Measurements from ENCODE around the gene SLC9C1.
"Not testable (repeated sequence)": the region's sequence is repeated elsewhere in the genome, so short reads cannot be mapped to it uniquely, and the experiment has no call there.

Gene SLC9C1

DNA sequence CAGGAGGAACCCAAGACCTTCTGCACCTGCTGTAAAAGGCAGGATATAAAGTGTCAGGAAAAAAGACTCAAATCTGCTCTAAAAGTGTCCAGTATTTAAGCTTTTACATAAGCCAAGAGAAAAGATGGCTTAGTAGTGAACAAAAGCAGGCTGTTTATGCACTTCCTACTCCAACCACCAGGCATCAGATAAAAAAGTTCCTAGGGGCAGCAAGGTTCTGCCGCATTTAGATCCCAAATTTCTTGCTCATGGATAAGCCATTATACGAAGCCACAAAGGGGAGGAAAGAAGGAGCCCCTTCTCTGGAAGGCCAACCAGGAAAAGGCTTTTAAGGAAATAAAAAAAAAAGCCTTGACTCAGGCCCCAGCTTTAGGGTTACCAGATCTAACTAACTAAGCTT lies 10.6 kb upstream of the SLC9C1 start:
- no peak for DNase-seq

DNA sequence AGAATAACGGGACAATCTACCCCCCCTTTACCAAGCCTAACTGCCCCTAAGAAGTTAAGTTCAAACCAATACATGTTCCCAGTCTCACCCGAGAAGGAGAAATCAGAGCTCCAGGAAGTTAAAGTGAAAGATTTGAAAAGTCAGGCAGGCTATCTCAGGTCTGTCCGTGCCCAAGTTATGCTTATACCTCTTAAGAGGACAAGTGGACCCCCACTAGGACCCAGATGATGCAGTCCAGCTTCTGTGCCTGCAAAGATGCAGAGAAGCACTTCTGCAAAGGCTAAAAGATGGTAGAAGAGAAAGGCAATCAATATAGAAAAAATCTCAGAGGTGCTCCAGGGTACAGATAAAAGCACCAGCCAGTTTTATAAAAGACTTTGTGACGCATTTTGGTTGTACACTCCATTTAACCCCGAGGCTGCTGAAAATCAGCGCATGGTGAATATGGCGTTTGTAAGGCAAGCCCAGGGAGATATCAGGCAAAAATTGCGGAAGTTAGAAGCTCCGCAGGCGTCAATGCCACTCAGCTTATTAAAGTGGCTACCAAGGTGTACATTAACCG lies 9.8 kb upstream of the SLC9C1 start:
- no peak for DNase-seq

DNA sequence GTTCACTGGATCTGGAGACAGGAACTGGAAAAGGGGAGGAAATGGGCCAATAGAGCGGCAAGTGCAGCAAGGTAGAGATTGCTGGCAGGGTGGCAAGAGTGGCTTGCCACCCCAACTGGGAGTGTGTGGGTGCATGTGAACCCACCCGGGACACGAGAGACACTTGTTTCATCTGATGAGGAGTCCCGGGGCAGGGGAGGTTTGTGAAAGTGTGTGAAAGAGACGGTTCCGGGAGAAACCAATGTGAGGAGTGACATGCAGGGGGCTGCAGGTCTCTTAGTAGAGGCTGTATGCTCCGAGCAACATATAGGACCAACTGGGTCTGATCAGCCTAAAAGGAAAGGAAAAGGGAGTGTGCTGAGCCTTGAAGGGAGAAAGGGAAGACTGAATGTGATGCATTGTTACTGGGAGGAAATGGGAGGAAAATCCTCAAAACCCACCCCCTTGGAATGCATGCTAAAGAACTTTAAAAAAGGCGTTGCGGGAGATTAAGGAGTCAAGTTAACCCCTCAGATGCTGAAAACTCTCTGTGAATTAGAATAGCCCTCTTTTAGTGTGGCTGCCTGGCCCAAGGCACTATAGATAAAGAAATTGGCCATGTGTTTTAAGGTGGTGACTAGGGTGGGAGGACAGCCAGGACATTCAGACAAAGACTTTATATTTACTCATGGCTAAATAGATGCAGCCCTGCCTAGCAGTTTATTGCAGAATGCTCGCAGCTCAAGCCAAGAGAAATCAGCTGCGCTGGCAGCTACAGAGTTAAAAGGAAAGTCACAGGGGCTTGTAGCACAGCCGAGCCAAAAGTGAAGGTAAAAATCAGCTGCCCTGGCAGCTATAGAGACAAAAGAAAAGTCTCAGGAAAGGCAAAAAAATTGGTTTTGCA lies 9.1 kb upstream of the SLC9C1 start:
- no peak for DNase-seq

DNA sequence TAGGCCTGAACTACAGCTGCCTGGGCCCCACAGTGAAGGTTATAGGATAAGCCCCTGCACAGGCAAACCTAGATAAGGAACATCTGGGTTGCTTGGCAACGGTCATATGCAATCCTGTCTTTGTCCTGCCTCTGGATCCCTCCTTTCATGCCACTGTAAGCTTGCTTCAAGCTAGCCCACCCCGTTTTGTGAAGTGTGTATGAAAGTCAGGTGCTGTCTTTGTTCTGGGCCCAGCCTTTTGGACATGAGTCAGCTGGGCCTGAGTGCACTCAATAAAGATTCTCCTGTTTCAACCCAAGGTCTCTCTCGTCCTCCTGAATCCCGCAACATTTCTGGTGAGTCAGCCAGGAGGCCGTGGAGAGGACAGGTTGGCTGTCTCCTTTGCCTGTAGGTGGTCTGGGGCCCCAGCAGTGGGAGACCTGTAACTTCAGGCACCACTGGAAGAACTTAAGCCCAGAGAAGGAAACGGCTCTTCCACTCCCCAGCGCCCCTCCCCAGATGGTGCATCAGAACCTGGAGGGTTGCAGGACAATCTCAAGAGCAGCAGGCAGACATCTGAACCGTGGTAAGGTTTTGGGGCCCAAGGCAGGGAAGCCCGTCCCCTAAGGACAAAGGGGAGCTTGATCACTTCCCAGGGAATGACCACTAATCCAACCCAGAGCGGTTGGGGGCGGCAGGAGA lies 8.3 kb upstream of the SLC9C1 start:
- no peak for DNase-seq

DNA sequence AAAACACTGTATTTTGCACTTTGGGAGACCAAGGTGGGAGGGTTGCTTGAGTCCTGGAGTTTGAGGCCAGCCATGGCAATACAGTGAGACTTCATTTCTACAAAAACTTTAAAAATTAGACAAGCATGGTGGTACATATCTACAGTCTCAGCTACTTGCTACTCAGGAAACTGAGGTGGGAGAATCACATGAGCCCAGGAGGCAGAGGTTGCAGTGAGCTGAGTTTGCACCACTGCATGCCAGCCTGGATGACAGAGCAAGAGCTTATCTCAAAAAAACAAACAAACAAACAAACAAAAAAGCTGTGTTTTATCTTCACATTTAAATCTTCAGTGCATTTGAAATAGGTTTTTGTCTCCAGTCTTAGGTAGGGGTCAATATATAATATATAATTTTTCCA lies 4.8 kb upstream of the SLC9C1 start:
- no peak for DNase-seq

DNA sequence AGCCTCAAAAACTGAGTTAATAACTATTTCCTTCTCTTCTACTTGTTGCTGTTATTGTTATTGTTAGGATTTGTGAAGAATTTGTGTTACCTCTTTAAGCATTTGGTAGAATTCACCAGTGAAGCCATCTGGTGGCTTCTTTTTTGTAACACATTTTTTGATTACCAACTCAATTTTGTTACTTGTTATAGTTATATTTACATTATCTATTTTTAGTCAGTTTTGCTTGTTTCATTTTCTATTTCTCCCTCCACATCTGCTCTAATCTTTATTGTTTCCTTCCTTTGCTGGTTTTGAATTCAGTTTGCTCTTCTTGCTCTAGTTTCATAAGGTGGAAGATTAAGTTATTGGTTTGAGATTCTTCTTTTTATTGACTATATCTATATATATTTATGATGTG lies 3.7 kb upstream of the SLC9C1 start:
- no peak for DNase-seq

DNA sequence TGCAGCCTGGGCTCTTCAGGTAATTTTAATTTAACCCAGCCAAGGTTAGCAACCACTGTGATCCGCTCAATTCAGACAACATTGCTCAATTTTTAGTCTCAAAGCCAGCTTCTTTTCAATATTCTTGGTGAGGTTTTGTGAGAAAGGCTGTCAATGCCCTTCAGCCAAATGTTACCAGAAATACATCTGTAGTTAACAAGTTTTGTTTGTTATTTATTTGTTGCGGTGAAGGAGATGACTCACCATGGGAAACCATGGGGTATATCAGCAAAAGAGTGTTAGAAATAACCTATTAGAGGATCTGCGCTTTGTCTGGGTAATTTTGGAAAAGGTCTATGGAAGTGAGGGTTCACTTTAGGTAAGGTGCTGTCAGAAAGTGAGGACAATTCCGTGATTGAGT lies 5.0 kb downstream of the SLC9C1 start:
- no peak for DNase-seq

DNA sequence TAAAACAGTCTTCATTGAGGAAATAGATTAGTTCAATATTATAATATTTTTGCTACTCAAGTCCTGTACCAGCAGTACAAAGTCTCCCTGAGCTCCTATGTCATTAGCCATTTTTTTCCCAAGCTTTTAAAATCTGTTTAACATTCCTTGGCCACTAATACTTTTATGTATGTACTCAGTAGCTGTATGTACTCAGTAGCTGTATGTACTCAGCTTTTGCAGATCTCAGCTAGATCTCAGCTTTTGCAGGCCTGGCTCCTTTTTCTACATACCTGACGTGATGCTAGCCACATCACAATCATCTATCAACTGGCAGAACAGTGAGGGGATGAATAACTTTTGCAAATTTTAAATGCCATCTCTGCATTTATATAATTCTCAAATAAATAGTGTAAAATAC lies 13.8 kb downstream of the SLC9C1 start:
- DNase-seq = no peak

DNA sequence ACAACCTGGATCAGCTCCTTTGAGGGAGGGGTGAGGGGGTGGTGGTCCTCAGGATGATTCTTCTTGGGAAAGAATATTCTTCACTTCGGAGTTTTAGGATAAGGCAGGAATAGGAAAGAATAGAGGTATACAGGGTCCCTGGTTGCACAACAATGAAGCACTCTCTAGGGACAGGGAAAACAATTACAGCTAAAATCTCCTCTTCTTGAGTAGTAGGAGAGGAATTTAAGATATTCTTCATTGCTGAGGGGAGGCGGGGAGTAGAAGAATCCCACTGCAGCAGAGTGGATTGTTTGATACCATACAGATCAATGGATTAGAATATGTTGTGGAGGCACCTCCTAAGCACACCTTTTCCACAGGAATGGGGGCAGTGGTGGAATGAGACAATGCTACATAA lies 20.5 kb downstream of the SLC9C1 start:
- no peak for DNase-seq

DNA sequence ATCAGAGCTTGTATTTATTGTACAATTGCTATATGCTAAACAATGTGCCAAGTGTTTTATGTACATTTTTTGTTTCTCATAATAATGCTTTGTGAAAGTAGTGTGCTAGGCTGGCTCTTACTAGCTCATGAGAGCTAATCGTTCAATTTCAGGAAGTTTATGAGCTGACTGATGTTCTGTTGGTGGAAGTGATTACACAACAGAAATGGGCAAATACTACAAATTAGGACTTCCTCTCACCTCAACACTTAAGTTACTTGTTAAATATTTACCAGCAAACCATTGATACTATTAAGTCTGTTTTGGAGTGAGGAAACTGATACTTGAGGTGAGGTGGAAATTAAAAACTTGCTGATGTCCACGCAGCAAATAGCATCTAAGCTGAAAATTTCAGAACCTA lies 32.3 kb downstream of the SLC9C1 start:
- DNase-seq = no peak

DNA sequence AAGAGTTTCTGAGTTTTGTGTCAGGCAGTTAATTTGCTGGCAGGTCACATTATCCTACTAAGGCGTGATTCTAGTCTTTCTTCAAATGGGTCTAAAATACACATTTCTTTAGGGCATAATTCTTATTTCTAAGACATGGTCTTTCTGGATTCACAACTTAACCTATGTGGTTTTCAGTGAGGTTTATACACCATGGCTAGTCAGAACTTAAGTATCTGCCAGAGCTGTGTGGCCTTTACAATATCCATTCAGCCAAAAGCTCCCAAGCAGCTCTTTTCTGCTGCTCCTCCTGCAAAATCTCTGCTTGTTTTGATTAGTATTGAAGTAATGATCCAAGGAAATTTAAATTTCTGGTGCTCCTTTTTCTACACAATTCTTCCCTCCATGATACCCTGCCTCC lies 33.5 kb downstream of the SLC9C1 start:
- DNase-seq = no peak

DNA sequence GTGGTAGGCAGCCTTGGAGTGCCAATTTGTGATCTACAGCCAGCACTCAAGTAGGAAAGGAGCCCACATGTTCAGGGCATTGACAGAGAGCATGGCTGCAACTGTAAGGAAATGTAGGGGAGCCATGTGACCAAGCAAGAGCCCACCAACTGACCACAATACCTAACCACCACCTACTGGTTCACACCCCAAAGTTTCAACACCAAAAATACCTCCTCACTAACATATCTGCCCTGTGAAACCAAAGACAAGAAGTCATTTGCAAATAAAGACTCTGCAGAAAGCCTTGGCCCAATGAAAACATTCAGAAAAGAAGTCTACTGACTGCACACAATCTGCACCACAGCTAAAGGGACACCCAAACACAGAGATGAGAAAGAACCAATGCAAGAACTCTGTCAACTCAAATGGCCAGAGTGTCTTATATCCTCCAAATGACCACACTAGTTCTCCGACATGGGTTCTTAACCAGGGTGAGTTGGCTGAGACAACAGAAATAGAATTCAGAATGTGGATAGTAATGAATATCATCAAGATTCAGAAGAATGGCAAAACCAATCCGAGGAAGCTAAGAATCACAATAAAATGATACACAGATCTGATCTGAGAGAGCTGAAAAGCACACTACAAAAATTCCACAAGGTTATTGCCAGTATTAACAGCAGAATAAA lies 40.6 kb downstream of the SLC9C1 start:
- no peak for DNase-seq

DNA sequence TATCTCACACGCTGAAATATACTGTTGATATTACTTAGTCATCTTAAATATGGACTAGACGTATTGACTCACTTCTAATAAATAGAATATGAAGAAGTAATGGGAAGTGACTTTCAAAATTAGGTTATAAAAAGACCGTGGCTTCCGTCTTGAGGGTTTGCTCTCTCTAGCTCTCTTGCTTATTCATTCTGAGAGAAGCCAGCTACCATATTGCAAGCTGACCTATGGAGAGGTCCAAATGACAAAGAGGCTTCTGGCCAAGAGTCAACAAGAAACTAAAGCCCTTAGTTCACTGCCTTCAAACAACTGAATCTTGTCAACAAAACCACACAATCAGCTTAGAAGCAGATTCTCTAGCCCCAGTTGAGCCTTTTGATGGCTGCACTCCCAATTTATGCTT lies 46.1 kb downstream of the SLC9C1 start:
- DNase-seq = no peak

DNA sequence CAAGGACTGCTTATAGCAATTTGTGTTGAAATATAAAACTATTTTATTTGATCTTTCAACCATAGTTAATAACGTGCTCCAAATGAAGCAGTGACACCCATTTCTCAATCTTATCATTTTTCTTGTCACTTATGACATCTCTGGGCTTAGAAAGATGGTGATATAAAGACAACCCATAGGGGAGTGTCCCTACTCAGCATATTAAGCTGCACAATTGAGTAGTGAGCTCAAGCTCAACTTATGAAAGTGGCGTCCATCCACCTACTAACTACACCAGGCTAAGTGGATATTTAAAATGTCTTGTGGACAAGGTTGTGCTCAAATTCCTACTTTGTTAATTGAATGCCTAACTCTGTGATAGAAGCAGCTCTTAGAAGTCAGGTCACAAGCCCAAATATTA lies 46.7 kb downstream of the SLC9C1 start:
- DNase-seq = no peak

DNA sequence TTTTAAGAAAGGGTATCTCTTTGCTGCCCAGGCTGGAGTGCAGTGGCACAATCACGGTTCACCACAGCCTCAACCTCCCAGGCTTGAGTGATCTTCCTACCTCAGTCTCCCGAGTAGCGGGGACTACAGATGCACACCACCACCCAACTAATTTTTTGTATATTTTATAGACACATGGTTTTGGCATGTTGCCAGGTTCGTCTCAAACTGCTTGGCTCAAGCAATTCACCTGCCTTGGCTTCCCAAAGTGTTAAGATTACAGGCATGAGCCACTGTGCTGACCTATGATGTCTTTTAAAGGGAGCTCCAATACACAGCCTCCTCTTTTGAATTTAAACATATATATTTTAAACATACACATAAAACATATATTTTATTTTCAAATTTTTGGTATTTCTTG lies 60.9 kb downstream of the SLC9C1 start:
- no peak for DNase-seq

DNA sequence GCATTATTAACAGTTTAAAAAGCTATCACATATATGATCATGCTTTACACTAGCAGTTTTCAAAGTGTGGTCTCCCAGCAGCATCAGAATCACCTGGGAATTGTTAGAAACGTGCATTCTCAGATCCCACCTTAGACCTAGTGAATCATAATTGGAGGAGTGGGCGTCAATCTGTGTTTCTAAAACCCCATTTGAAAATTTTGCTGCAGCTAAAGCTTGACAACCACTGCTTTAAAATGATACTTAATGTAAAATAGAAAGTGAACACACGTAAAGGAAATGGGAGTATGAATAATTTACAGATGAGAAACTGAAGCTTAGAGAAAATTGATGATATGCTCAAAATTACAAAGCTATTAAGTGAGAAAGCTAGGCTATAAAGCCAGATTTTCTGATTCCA lies 62.3 kb downstream of the SLC9C1 start:
- no peak for DNase-seq

DNA sequence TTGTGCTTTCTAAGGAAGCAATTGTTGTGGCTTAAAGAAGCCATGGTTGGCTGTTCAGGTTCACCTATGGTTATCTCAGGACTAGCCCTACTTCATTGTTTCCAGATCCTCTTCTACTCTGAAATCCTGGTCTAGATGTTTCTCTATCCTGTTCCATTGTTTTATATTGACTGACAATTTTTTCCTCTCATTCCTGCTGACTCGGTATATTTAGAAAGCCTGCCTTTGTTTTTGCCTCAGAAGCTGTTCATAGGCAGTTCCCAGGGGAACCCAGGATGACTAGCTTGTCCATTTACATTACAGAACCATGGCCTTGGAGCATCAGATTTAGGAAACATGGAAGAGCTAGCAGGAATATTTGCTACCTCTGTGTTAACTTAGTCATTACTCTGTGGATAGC lies 64.0 kb downstream of the SLC9C1 start:
- DNase-seq = no peak

DNA sequence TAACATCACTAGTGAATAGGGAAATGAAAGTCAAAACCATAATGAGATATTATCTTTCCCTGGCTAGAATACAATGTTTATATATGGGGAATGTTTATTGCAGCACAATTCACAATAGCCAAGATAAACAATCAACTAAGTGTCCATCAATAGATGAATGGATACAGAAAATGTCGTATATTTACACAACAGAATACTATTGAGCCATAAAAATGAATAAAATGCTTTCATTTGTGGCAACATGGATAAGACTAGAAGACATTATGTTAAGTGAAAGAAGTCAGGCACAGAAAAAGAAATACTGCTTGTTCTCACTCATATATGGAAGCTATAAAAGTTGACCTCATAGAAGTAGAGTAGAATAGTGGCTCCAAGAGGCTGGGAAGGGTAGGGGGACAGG lies 65.2 kb downstream of the SLC9C1 start:
- no peak for DNase-seq

DNA sequence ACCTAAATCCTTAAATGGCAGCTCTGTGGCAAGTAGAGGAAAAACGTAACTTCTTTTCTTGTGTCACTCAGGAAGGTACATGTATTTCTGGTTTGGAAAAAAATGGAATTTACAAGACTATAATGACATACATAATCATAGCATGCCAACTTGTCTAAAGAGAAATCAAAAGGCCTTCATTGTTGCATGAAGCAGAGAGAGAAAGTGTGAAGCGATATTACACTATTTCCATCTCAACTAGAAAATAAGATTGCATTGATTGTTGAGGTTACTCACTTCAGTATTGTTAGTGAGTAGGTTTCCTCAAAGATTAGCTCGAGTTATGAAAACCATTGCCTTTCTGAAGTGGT lies 93.7 kb downstream of the SLC9C1 start:
- no peak for DNase-seq

DNA sequence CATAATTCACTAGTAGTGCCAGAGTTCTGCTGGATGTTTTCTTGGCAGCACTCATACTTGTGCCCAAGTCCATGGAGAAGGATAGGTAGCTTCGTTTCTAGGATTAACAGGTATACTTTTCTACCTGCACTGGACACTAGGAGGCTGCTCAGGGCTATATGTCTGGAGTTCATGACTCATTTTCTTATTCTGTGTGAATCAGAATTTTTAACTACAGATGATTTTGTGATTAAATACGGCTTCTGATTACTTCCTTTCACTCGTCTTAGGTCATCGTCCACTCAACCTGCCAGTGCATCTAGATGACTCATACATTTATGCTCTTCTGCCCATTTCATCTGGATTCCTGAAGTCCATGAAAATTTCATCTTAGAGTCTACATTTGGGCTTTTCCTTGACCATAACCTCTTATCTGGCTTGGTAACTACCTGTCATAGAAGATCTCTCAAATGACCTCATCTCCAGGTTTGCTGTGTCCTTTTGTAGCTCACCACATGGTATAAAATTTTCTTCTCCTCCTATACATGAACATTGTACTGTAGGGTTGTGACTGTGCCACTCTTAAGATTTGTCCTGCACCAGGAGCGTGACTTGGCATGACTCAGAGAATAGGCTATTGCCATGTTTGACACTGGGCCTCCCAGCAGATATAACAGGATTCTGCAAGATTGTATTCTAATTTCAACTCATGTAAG lies 94.2 kb downstream of the SLC9C1 start:
- DNase-seq = no peak

DNA sequence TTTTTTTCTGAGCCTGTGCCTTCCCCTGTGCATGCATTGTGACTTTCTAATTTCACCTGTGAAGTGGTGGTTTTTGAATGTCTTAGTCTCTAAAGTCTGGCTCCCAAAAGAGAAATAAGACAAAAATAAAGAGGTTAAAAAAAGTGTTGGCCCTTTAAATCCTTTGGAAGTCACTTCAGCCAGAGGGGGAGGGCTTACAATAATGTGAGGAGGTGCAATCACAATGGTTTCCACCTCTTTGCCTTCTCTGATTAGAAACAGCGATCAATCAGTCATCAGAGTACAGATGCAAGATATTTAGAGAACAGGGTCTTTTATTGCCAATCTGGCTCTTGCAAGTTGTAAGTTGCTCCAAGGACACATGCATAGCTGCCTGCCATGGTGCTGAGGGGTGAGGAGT lies 96.9 kb downstream of the SLC9C1 start:
- no peak for DNase-seq

DNA sequence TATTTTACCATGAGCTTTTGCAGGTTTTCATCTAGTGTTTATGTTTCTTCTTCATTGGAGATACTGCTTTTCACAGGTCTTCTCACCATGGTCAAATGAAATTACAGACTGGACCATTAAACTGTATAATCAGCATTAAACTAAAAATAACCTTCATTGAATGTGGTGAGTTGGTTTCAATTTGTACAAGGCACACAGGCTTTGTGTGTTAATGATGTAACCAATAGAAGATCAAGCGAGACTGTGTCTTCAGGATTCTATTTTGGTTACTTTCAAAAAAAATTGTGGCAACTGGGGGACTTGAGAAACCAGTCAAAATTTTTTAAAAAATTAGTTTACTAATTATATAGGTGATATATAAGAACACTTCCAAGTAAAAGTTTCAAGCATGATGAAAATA lies 106.7 kb downstream of the SLC9C1 start:
- no peak for DNase-seq

DNA sequence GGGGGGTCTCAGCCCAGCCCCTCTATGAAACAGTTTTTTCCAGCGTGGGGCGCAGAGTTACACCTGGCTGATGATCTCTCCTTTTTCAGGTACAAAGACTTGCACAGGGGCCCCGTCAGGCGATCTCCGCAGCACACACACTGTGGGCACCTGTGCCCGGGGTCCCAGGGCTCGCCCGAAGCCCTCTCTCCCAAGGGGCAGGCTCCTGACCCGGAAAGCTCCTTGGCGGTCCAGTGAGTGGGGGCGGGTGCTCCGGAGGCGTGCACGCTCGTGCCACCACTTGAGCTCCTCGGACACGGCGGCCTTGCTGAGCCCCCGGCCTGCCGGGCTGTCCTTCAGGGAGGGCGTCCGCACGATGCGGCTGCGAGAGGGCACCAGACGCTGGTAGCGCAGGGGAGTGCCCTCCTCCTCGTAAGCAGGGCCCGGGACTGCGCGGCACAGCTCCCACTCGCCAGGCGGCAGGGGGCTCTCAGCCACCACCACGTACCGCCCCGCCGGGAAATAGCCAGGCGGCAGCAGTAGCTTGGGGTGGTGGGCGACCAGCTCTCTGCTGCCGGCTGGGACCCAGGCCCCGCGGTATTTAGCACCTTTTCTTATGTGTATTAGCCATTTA lies 108.5 kb downstream of the SLC9C1 start:
- not testable (repeated sequence) for DNase-seq
